GM18870 (cell line): ENCODE measurements around the gene YPEL5.
"Not testable (repeated sequence)": the region's sequence is repeated elsewhere in the genome, so short reads cannot be mapped to it uniquely, and the experiment has no call there.

ENCODE experiments used
- ATAC-seq: cut with Tn5 transposase; IDR thresholded peaks from one replicate; pipeline ENCODE4 v1.9.1; 2021; ENCODE audit warnings: moderate library complexity; ENCODE audit not compliant: unreplicated experiment

YPEL5 gene

DNA sequence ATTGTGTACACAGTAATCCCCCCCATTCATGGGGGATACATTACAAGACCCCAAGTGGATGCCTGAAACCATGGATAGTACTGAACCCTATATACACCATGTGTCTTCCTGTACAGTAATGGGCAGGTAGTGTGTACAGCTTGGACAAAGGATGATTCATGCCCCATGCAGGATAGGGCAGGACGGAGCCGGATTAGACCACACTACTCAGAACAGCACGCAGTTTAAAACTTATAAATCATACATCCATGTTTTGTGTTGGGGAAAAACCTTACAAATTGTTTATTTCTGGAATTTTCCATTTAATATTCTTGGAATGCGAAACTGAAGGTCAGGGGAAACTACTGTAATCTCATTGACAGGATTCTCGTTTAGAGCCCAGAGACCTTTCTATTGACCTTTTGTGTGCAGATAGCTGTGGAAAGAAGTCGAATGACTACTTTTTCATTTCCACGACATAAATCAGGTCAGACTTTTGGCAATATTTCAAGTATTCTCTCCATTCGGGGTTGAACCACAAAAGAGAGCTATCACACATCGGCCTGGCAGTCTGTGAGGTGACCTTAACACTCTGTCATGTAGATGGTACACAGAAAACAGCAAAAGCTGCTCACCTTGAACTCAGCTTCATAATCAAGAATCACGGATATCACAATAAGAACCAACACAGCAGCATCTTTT, 9.9 kb upstream of the YPEL5 start:
- no peak for ATAC-seq

DNA sequence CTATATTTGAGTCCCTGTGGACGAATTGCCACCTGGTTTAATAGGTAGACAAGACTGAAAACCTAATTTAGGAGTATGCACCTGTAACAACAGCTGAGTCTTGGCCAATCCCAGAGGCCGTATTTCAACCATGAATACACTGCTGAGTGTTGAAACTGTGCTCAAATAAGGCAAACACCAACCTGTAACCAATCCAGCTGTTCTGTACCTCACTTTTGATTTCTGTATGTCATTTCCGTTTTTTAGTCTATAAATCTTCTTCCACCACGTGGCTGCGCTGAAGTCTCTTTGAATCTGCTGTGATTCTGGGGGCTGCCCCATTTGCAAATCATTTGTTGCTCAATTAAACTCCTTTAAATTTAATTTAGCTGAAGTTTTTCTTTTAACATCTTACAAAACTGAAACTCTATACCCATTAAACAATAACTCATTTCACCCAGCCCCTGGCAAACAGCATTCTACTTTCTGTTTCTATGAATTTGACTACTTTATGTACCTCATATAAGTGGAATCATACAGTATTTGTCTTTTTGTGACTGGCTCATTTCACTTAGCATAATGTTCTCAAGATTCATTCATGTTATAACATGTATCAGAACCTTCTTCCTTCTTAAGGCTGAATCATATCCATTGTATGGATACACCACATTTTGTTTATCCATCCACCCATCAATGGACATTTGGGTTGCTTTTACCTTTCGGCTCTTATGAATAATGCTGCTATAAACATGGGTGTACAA, 7.5 kb upstream of the YPEL5 start:
- ATAC-seq, result peak; percentile 76

DNA sequence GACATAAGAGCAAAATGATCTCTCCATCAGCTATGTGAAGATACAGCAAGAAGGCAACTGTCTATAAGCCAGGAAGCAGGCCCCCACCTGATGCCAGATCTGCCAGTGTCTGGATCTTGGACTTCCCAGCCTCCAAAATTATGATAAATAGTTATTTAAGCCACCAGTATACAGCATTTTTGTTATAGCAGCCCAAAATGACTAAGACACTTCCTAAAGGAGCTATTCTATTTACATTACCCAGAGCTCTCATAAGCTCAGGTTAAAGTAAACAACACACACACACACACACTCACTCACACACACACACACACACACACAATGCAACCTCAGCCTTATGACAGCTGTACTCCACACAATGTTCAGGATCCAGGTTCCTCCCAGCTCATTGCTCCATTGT, 5.7 kb upstream of the YPEL5 start:
- no peak for ATAC-seq

DNA sequence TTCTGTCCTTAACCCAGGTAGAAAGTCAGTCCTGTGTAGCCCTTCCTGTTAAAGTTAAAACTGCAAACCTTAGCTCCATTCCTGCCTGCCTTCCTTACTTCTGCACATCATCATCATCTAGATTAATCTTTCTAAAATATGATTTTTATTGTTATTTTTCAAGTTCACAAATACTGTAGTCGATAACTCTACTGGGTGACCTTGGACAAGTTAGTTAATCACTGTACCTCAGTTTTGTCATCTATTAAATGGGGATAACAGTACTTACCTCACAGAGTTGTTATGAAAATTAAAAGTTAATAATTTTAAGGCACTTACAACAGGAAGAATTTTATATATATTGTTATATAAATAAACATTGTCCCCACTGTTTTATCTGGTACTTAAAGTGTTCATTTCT, 2.5 kb upstream of the YPEL5 start:
- ATAC-seq, result no peak

DNA sequence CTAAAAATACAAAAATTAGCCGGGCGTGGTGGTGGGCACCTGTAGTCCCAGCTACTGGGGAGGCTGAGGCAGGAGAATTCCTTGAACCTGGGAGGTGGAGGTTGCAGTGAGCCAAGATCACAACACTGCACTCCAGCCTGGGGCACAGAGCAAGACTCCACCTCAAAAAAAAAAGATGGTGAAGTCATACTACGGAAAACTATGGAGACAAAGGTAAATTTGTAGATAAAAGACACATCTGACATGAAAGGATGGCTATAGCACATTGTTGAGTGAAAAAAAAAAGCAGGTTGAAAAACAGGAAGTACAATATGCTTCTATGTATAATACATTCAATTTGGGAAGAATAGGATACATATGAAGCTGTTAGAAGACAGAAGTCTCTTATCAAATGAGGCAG, 1.9 kb upstream of the YPEL5 start:
- ATAC-seq, result not testable (repeated sequence)

DNA sequence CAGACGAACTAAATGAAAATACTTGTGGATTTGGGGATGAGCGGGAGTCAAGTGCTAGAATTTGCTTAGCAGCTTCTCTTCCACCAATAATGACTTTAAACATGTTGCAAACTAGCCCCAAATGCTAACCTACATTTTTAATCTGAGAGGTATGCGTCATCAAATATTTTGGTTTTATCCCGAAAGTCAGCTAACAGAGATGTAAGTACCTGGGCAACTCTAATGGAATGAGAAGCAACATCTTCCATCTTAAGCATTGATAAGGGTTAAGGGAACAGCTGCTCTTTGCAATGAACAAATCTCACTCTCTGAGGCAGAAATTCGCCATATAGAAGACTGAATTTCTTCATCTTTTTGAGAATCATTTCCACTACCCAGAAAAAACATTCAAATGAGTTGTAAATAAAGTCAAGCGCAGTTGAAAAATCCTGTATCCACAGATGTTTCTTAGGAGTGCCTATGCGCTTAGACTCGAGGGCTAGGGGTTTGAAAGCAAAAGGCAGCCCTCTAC, 926 bp upstream of the YPEL5 start:
- ATAC-seq, result no peak

DNA sequence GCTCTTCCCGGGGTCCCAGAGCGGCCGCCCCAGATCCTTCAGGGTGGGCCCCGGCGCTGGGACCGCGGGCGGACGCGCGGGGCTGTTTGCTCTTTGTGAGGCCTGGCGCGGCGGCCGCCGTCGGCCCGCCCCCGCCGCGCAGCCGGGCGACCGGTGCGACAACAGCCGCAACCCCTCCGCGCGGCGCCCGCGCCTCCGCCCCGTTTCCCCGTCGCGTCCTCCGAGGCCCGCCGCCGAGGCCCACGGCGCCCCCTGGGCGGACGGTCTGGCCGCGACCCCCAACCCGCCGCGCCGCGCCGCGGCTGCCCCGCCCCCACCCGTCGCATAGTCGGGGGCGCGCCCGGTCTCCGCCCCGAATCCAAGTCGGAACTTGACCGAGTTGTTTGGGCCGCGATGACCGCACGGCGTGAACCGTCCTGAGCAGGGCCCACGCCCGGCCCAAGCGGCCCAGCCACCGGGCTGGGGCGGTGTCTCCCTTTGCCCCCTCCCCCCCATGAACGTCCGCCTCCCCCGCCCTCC, 448 bp downstream of the YPEL5 start:
- no peak for ATAC-seq

DNA sequence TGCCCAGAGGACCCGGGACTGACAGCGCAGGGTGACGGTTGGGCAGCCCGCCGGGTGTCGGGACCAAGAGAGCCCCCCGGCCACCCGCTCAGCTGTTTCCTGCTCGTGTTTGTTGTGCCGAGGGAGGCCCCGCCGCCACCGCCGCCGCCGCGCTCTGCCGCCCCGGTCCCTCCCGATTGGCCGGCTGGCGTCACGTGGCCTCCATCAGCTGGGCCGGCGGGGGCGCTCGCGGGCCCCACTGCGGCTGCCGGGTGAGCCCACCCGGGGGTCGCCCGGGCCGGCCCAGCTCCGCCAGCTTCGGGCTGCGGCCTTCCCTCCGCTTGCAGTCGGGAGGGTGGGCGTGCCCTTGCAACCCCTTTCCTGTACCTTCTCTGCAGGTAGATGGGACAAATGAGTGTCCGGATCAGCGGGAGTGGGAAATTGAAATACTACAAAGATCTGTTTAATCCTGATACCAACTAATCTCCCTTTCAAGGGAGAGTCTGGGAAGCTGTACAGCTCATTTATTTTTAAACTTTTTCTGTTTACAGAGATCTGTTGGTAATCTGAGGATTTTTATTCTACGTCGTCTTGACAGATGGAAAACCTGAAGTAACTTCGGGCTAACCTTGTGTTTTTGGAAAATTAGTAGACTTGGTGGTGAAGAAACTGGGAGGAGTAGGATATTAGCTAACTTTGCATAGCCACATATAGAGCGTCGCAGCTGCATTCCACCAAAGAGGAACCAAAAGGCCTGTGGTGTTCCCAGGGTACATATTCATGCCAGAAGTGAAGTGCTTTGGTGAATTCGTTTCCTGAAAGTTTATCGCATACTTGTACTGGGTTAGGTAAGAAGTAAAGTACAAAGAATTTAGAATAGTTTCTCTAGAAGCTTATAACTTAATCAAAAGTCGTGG, 1.2 kb downstream of the YPEL5 start:
- no peak for ATAC-seq

DNA sequence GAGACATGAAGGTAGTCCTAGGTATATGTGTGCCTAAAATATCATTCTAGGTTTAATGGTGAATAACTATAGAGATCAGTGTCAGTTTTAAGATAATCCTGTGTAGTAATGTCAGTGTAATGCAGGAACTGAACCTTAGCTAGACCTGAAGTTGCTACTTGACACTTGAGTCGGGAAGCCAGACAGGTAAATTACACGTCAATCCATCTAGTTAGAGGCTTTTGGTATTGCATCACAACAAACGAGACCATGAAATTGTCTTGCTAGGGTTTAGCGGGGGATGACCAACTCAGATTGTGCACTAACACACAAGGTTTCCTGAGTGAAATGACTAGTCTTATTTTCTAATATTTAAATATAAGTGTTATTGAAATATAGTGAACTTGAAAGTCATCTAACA, 2.0 kb downstream of the YPEL5 start:
- no peak for ATAC-seq

DNA sequence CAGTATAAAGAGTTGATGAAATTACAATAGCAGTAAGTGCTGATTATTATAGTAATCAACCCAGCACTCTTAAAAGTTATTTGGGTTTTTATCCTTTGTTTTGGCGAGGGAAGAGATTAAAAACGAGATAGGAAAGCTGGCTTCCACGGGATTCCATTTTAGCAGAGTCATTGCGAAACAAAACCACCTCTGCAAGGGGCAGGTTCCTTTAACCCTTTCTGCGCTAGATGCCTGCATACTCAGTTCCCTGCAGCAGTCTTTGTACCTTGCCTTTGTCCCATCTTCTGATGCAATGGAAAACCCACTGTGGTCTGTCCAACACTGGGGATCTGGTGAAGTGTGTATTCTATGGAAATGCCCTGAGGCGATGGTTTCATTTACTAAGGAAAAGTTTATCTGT, 2.7 kb downstream of the YPEL5 start:
- no peak for ATAC-seq

DNA sequence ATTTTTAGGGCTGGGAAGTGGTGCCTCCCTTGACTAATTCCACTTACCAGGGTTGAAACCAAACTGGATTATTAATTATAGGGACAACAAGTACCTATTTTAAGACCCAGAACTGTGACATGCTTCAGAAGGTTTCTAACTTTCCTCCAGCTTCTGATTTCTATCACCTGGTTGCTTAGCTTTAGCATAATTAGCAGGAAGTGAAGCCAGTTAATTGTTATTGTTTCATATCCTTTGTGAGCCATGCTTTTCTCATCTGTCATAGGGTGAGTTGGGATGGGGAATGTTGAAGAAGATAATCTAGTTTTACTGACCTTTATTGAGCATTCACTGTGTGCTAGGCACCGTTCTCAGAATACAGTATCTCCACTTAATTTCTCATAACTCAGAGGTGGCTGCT, 3.2 kb downstream of the YPEL5 start:
- no peak for ATAC-seq

DNA sequence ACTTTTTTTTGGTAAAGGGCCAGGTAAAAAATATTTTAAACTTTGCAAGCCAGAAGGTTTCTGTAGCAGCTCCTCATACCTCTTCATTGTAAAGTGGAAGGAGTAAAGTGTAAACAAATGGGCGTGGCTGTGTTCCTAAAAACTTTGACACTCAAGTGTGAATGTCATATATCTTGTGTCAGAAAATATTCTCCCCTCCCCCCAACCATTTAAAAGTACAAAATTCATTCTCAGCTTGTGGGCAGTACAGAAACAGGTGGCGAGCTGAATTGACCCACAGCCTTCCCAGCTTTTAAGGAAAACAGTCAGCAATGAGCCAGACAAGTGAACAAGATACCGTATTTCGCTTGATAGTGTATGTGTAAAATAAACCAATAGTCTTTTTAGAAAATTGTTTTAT, 4.0 kb downstream of the YPEL5 start:
- no peak for ATAC-seq

DNA sequence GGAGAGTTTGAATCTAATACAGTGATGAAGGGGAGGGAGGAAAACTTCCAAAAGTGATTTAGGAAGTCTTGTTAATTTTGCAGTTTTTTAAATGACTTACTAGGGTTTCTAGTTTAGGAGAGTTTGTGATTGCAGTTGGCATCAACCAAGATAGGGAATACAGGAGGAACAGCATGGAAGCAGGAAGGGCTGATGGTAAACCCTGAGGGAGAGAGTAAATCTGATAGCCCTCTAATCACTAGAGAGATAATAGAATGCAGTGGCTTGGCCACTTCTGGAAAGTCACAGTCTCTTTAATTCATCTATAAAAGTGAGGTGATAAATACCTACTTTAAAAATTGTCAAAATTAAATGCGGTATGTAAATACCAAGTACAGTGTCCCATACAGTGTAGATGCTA, 5.6 kb downstream of the YPEL5 start:
- ATAC-seq, result no peak

DNA sequence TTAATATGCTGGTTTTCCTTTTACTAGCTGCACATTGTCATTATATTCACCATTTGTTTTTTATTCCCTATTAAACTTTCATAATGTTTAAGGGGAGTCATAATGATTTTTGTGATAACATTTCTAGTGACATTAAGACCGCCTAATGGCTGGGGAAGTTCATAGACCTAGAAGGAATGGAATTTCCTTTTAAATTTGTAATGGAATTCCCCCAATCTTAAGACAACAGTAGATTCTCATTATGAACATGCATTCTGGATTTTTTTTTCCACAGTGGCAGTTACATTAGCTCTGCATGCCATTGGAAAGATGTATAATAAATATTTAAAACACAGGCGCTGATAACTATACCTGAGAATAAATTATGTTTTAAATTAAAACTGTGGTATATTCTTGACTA, 8.4 kb downstream of the YPEL5 start:
- no peak for ATAC-seq

DNA sequence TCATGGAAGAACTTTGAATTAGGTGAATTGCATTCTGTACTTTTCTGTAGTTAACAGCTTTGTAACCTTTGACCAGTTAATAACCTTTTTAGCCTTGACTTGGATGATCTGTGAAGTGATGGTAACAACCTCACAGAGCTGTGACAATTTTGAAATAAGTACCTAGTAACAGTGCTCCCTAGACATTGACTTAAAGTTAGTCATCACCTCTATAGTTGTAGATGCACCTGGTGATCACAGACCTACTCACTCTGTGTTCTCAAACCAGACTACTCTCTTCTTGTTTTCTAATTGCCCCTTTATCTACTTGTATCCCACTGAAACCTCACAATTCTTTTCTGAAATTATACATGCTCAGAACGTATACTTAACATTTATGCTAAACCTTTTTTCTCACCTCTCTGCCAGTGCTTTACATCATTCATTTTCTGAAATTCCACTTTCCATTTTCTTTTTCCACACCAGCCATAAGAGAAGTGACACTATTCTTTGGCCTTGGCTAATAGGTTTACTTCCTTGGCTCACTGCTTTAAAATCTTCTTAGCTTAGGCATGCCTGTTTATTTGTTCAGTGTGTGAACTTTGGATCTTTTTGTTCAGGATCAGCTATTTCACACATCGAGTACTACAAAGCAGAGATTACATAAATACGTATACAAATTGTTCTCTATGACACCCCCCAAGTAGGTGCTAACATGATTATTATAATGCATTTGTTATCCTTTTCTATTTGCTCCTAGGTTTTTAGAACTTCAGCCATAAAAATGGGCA, 9.3 kb downstream of the YPEL5 start:
- no peak for ATAC-seq

DNA sequence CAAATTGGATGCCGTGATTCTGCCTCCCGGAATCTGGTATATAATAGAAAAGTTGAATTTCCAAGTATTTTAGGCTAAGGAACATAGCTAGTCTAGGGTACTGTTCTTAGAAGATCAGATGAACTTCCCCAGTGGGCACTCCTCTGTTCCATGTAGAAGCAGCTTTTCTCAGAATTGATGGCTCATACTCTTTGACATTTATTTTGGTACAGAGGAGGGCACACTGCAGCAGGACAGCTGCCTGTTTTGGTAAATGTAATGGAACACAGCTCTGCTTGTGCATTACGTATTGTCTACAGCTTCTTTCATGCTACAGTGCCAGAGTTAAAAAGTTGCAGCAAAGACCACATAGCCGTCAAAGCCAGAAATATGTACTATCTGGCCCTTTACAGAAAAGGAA, 10.8 kb downstream of the YPEL5 start:
- ATAC-seq, result no peak

DNA sequence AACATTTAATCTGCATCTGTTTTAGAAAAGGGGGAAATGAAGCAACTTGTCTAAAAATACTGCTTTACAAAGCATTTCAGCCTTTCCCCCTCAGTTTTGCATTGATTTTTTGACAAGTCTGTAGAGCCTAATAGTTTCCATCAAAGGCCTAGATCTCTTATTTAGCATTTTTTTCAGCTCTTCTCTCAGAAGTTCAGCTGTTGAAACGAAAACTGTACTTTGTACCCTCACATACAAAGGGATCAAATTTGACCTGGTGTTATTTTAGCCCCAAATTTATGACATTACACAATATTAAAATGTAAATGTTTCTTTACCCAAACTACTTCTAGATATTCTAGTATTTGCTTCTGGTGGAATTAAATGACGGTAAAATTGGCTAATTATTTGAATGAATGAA, 13.0 kb downstream of the YPEL5 start:
- ATAC-seq, result no peak

DNA sequence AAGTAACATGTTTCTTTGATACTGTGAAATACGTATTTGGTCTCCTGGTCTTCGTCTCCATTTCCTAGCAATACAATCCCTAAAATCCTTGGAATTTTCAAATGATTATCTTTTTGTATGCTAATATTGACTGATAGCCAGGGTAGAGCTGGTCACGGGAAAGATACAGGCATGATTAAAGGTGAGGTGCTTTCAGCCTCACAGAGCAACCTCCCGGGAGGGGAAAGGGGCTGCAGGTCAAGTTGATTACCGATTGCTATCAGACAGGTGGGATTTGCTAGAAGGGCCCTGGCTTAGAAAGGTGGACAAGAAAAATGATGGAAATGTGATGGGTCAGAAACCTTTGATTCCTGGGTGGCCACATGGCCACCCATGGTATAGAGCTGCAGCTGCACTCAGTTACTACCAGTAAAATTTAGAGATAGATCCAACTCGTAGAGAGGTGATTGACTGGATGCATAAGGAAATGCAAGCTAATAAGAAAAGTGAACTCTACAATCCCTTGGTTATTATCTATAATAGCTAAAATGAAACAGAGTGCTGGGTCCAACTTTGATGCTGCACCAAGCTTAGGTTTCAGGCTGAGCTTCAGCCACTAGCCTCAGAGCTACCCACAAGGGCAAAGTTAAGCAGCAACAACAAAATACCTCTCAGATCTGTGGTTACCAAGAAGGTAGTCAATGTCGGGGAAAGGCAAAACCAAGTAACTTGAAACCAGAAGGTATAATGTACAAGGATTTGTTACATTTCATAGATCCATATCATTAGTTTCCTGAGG, 15.3 kb downstream of the YPEL5 start:
- ATAC-seq, result no peak

DNA sequence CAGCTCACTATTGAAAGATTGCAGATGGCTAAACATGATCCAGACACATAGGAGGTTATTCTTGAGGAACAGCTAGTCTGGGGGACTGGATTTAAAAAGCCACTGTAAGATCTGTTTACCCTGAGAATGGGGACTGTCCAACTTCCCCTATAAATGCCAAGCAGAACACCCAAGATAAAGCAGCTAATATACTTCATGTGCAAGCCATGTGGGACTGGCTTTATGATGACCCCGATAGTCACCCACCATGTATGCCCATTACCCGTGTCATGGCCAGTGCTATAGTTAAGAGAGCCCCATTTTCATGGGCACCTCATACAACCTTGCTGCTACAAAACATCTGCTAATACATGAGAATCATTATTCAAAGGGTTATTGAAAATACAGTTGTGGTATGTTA, 16.0 kb downstream of the YPEL5 start:
- ATAC-seq, result no peak
